Measurements from ENCODE around the gene LRRFIP2.
"Not testable (repeated sequence)": the region's sequence is repeated elsewhere in the genome, so short reads cannot be mapped to it uniquely, and the experiment has no call there.

- not testable (repeated sequence) for TF ChIP-seq EZH2phosphoT487 (IDR thresholded peaks at IDR 0.05; ENCODE audit: low read length)
- TF ChIP-seq, protein P1, sequence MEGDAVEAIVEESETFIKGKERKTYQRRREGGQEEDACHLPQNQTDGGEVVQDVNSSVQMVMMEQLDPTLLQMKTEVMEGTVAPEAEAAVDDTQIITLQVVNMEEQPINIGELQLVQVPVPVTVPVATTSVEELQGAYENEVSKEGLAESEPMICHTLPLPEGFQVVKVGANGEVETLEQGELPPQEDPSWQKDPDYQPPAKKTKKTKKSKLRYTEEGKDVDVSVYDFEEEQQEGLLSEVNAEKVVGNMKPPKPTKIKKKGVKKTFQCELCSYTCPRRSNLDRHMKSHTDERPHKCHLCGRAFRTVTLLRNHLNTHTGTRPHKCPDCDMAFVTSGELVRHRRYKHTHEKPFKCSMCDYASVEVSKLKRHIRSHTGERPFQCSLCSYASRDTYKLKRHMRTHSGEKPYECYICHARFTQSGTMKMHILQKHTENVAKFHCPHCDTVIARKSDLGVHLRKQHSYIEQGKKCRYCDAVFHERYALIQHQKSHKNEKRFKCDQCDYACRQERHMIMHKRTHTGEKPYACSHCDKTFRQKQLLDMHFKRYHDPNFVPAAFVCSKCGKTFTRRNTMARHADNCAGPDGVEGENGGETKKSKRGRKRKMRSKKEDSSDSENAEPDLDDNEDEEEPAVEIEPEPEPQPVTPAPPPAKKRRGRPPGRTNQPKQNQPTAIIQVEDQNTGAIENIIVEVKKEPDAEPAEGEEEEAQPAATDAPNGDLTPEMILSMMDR (IDR thresholded peaks at IDR 0.05; ENCODE audit: low read length): not testable (repeated sequence)
These were observed 31.7 kb upstream of the LRRFIP2 start for GRCh38 chr3:37206041-37206440.

Measured in MM.1S (cell line).